Measurements from ENCODE around the gene ASRGL1.

Gene ASRGL1

GRCh38 chr11:62393061-62393611, 55.9 kb downstream of the ASRGL1 start:
- no peak for DNase-seq (ENCODE audit: low read depth)

- DNase-seq (ENCODE audit: low read depth): no peak
Observed at GRCh38 chr11:62393735-62394134, 56.5 kb downstream of the ASRGL1 start.

DNA sequence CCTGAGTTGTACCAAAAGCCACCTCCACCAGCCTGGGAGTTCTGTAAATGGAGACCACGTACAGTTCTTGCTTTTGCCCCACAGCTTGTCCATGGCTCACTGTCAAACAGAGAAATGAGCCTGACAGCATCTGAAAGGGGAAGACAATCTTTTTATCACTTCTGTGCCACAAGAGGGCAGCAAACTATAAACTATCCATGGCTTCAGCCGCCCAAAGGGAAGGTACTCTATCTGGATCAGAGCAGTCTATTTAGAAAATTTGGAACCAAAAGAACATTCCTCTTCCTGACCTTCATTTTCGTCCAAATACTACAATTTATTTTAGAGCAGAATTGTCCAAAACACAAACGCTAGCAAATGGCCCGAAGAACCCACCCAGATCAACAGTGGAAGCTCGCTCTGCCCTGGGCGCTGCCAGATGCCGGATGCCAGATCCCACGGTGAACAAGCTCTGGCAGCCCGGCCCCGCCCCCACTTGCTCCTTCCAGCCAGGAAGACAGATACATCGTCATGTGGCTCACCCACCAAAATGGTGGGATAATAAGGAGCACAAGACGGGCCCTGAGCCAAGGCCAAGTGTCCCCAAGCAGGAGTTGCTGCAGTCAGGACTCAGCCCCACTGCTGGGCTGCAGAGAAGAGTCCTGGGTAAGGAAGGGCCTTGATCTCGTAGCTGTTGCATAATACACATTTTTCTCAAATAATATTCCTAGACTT, 57.7 kb downstream of the ASRGL1 start:
- no peak for DNase-seq (ENCODE audit: low read depth)

DNA sequence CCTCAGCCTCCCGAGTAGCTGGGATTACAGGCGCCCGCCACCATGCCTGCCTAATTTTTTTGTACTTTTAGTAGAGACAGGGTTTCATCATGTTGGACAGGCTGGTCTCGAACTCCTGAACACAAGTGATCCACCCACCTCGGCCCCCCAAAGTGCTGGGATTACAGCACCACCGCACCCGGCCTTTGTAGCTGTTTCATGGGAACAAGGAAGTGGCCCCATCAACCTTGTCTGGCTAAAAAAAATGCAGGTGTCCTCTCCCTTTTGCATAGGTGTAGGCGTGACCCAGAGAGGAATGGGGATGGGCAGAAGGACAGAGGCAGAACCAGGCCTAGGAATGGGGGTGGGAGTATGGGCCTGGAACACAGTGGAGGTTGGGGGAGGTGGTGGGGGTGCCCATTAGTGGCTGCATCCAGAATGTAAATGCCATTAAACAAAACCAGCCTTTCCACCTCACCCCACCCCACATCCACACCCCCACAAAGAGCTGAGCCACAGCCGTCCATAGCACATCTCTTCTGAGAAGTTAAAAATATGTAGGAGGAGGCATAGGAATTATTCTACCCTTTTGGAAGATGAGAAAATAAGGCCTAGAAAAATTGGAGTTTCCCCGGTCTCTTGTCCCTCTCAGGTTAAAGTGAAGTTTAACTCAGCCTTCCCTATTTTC, 58.8 kb downstream of the ASRGL1 start:
- no peak for DNase-seq (ENCODE audit: low read depth)

DNA sequence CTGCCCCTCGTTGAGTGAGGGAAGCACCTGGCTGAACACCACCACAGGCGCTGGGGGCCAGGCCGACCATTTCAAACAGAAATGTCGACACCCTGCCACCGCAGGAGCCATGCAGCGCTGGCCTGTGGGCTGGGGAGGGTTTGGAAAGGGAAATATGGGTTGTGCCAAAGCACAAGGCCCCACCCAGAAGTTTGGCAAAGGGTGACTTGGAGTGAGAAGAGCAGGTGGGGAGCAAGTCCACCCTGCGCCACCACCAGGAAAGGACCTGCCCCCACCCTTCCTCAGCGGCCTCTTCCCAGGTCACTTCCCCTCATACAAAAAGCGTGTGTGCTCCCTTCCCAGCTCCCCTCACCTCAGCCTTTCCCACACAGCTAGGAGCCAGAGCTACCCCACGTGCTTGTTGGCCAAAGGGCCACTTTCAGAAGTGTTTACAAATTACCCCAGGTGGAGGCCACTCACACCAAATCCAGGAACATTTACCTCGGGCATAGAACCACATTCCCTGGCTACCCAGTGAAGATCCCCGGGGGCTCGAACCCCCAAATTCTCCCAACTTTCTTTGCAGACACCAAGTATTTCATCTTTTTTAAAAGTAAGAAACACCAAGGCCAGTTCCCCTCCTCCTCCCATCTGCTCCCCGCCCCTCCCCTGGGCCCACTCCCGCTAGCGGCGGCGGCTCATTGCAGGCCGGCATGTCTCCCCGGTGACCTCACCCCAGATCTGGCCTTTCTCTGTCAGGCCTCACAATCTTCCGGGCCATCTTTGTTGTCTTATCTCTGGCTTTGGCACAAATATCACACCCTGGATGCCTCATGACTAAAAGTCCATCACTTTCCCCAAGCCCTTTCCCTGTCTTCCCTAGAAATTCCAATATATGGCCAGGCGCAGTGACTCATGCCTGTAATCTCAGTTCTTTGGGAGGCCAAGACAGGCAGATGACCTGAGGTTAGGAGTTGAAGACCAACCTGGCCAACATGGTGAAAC, 61.1 kb downstream of the ASRGL1 start:
- no peak for DNase-seq (ENCODE audit: low read depth)

GRCh38 chr11:62399172-62399877, 62.1 kb downstream of the ASRGL1 start:
- DNase-seq (ENCODE audit: low read depth): no peak

- DNase-seq (ENCODE audit: low read depth): no peak
Observed at GRCh38 chr11:62399878-62400266, 62.6 kb downstream of the ASRGL1 start.

- DNase-seq (ENCODE audit: low read depth): no peak
Observed at GRCh38 chr11:62400281-62400680, 63.0 kb downstream of the ASRGL1 start.

- no peak for DNase-seq (ENCODE audit: low read depth)
Observed at GRCh38 chr11:62400760-62401159, 63.5 kb downstream of the ASRGL1 start.

DNA sequence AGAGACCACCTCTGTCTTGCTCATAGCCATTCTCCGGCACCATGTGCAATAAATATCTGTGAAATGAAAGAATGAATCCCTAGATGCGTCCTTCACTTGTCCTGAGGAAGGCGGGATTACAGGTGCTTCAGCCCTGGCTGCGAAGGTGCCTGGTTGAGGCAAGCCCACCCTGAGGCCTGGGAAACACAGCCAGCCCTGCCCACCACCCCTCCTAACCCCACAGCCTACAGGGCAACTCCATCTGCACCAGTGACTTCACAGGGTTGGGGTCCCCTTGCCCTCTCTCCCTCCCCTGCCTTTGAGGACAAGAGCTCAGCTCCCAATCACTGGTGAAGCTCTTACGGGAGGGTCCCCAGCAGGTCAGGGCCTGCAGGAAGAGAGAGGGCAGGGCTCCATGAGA, 64.1 kb downstream of the ASRGL1 start:
- DNase-seq (ENCODE audit: low read depth): no peak

- DNase-seq (ENCODE audit: low read depth): no peak
Observed at GRCh38 chr11:62401811-62402210, 64.6 kb downstream of the ASRGL1 start.

GRCh38 chr11:62402226-62402959, 65.1 kb downstream of the ASRGL1 start:
- DNase-seq (ENCODE audit: low read depth): no peak

- DNase-seq (ENCODE audit: low read depth): no peak
Observed at GRCh38 chr11:62402960-62403730, 65.9 kb downstream of the ASRGL1 start.

GRCh38 chr11:62404435-62404834, 67.2 kb downstream of the ASRGL1 start:
- no peak for DNase-seq (ENCODE audit: low read depth)

DNA sequence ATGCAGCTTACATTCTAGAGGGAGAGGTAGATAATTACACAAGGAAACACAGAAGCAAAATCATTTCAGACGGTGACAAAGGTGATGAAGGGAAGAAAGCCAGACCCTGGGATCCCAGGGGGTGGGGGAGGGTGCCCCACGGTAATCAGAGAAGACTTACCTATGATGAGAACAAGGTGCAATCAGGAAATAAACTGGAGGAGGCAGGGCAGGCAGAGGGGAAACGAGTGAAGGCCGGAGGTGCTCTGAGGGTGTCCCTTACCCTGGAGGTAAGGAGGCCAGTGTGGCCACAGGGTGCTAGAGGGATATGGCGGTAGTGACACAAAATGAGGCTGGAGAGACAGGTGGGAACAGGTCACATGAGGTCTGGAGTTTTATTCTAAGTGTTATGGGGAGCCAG, 67.7 kb downstream of the ASRGL1 start:
- no peak for DNase-seq (ENCODE audit: low read depth)

DNA sequence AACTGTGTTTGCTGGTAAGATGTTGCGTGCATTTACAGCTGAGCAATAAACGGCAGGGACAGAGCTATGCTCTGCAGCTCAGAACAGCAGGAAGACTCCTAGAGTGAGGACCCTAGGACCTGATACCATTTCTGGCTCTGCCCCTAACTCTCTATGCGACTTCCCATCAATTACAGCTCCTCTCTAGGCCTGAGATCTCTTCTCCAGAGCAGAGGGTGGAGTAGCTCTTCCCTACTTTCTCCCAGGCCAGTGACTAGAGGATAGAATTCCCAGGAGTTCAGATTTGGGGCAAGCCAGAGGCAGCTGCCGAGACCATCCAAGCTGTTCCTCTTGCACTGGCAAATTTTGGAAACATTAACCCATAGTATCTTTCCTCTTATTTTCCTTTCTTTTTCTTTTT, 68.8 kb downstream of the ASRGL1 start:
- DNase-seq (ENCODE audit: low read depth): no peak

- DNase-seq (ENCODE audit: low read depth): no peak
Observed at GRCh38 chr11:62409831-62410230, 72.6 kb downstream of the ASRGL1 start.

DNA sequence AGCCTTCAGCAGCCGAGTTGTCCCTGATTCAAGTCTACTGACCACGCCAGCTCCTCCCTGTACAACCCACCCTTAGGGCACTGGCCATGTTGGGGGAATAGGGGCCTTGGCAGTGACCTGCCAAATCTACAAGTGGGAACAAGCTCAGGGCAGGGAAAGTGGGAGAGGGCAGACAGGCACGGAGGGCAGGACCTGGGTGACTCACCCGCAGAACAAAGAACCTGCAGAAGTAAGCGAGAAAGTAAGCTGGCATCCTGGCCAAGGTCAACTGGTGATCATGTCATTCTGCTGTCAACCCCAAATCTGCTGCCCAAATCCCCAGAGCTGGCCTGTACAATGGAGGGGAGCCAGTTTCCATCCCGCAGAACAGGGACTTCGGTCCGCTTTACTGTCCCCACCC, 73.7 kb downstream of the ASRGL1 start:
- no peak for DNase-seq (ENCODE audit: low read depth)

DNA sequence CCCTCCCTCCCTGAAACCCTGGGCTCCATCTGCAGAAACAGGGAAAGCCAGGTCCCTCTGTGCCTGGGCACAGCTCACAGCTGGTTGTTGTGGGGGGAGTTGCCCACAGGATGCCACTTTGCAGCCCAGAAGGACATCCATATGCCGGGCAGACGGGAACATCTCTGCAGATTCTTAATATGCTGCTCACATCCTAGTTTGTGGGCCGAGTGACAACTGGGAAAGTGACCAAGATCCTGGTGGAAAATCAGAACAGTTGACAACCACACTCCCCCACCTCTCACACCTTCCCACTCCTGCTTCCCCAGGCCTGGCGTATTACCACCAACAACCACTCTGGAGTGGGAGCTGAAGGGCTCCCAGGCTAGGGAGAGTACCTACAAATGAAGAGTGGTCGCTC, 74.3 kb downstream of the ASRGL1 start:
- no peak for DNase-seq (ENCODE audit: low read depth)

GRCh38 chr11:62413060-62413696, 75.9 kb downstream of the ASRGL1 start:
- DNase-seq (ENCODE audit: low read depth): no peak

Data from non-pigmented ciliary epithelial cell (primary cell).